Gastroesophageal sphincter (tissue), 3 donors: ENCODE data around the gene LMOD1.

Source experiments
- EP300 ChIP-seq: sonication (generic); formaldehyde crosslinking; IDR thresholded peaks from one replicate; pipeline ENCODE4 v1.6.1; 2017; ENCODE audit warnings: antibody characterized with exemption, mild to moderate bottlenecking
- POLR2A ChIP-seq, 2 donors: fragments of 450-650 bp; IDR thresholded peaks; one replicate each; pipeline ENCODE4 v1.6.1; 2017; ENCODE audit warnings: antibody characterized with exemption in 2 of 2, mild to moderate bottlenecking in 2 of 2, moderate library complexity in 1 of 2
- TF ChIP-seq, protein P1 (sequence below), 4 experiments: fragments of 200-600 bp in 2 of 4; fragments of 450-650 bp in 2 of 4; sonication (generic) in 1 of 4; IDR thresholded peaks; one replicate each; pipeline ENCODE4 v1.5.1; 2017 to 2019; ENCODE audit warnings: antibody characterized with exemption in 4 of 4, mild to moderate bottlenecking in 2 of 4, moderate library complexity in 2 of 4

DNA sequence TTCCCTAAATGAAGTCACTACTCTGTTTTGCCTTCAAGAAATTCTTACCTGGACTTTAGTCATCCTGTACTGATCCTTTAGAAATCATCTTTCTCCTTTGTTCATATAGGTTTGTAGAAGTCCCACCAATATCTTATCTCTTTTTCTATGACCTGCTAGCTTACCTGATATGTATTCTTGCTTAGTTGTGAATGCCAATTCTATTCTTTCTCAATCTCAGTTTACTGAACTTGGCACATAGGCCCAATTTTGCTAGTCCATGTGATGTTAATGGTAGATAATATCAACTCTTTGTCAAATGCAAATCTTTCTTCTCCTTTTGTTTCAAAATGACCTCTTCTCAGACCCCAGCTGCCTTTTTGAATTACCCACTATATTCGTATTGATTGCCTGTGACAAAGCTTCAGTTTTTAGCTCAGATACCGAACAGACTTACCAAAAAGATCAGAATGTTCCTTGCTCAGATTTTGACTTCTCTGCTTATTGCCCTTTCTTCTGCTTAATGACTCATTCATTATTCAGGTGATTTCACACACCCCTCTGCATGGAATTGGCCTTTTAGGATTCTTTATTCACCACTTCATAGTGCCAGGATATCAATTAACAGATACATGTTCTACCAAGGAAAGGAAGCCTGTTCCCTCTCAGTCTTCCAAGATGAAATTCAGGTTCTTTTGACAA, 96.8 kb downstream of the LMOD1 start:
- TF ChIP-seq, protein P1, sequence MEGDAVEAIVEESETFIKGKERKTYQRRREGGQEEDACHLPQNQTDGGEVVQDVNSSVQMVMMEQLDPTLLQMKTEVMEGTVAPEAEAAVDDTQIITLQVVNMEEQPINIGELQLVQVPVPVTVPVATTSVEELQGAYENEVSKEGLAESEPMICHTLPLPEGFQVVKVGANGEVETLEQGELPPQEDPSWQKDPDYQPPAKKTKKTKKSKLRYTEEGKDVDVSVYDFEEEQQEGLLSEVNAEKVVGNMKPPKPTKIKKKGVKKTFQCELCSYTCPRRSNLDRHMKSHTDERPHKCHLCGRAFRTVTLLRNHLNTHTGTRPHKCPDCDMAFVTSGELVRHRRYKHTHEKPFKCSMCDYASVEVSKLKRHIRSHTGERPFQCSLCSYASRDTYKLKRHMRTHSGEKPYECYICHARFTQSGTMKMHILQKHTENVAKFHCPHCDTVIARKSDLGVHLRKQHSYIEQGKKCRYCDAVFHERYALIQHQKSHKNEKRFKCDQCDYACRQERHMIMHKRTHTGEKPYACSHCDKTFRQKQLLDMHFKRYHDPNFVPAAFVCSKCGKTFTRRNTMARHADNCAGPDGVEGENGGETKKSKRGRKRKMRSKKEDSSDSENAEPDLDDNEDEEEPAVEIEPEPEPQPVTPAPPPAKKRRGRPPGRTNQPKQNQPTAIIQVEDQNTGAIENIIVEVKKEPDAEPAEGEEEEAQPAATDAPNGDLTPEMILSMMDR (IDR thresholded peaks at IDR 0.05) = no peak
- no peak for TF ChIP-seq POLR2A (IDR thresholded peaks at IDR 0.05)
- no peak for TF ChIP-seq EP300
